Measurements from ENCODE around the gene LRRIQ4.

Gene LRRIQ4

DNA sequence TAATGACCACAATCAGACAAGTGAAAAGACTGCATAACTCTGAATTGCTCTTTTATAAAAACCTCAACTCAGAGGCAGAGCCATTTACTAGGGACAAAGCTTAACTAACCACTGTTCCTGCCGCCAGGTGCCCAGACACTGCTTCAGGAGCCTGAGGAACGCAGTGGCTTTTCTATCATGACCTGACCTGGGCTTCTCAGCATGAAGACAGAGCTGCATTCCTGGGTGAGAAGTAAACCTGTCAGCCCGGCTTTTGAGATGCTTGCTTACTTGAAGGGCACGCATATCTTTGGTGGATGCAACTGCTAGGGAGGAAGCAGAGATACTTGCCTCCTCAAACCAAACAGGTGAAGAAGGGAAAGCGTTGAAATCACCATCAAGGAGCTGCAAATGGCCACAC is 49.2 kb downstream of the LRRIQ4 start:
- DNase-seq, result no peak

DNA sequence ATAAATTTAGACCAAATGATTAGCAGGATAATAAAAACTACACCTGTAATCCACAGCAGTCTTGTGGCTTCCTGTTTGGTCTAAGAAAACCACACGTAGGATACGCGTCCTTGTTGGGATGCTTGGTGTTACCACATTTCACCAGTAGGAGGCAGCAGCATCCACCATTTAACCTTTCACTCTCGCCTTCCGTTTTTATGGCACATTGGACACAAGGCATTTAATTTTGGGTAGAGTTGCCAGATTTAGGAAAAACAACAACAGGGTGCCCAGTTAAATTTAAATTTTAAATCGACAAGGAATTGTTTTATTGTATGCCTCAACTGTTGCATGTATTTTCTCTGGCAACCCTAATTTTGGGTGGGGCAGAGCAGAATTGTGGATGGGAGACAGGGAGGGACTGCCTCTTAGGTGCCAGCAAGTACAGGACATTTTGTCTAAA is 50.8 kb downstream of the LRRIQ4 start:
- peak; percentile 76 for DNase-seq

DNA sequence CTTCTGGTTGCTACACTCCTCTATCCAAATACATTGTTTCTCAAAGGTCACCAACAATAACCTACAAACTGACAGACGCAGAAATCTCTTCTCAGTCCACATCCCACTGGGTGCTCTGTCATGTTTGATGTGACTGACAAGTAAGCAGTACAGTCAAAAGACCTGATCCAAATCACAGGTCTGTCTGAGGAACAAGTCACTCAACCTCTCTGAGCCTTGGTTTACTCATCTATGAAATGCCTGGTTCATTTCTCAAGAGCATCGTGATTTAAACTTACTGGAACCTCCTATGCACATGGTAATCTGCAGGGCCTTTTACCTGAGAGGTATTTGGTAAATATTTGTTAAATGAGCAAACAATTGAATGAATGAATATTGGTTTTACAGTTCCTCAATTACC is 51.6 kb downstream of the LRRIQ4 start:
- DNase-seq, result no peak

DNA sequence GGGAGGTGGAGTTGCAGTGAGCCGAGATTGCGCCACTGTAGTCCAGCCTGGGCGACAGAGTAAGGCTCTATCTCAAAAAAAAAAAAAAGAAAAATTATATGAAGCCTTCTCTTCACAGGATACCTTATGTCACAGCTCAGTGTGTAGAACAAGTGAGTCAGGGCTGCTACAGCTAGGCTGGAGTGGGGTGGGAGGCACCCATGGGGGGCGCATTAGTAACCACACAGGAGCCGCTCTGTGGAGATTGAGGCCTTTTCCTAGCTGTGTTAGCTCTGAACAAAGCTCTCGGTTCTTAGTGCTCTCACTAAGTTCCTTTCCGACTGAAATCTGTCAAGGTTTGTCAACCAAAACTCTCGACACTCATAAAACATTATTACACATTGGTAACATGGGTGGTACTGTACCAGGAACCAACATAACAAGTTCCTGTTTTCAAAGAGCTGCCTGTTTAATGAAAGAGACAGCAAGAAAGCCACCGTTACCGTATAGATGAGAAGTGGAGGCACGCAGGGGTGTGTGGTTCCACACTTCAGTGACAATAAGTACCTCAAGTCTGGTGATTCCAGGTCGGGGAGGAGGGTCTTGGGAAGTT is 52.6 kb downstream of the LRRIQ4 start:
- DNase-seq, result no peak

DNA sequence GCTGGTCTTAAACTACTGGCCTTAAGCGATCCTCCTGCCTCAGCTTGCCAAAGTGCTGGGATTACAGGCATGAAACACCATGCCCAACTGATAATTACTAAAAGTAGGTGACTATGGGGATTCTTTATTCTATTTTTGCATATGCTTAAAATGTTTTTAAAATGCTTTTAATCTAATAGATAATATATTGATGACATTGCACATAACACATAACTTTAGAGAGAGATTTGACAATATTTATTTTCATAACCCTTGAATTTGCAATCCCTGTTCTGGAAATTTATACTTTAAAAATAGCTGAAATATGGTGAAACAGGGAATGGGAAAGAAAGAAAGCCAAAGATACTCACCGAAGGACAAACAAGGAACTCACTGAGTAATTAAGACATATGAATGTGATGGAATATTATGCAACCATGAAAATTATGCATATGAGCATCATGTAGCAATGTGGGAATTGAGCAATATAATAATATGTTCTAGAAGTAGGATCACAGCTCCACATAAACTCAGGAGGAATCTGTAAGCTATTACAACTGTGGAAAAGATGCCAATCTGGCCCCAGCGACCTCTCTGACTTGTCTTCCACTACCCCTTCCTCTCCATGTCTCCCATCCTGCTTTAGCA is 55.0 kb downstream of the LRRIQ4 start:
- DNase-seq, result no peak

DNA sequence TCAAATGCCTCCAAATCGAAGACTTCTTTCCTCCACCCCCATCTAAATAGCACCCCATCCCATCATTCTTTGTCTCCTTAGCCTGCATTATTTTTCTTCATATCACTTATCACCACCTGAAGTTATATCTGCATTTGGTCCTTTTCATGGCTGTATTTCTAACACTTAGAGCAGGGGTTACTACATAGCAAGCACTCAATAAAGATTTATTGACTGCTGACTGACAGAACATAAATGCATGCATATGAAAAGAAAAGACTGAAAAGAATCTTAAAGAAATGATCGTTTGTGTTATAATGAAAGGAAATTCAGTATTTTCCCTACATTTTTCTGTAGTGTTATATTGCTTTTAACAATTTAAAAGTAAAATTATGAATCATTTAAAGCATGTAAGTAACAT is 55.7 kb downstream of the LRRIQ4 start:
- no peak for DNase-seq

DNA sequence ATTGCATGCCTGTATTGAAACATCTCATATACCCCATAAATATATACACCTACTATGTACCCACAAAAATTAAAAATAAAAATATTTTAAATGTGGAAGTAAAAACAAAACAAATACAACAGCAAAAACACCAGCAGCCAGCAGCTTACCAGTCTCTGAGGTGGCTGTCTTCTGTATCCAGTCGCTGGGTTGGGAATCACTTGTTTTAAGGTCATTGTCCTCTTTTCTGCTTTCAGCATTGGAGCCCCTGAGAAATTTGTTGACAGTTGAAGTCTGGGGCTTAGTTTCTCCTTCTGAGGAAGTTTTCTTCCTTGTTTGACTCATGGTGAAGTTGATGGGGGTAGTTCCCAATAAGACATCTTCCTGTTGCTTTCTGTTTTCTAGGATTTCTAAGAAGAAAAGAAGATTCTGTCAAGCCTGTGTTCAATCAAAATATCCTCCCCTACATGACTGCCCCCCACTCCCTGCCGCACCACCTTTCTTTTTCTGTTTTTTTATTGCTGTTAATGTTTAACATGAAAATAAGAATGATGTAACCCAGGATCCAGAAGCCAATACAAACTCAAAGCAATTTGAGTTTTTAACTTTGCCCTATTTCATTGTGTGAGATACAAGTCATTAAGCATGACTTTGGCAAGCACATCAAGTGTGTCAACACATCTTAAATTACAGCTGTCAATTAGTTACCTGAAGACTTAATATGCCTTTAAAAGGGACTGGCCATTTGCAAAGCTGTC is 57.0 kb downstream of the LRRIQ4 start, which contains the start of gene LRRC31:
Gene LRRC31, minus strand, starts transcription at position 452 of the 737 bp plus-strand sequence. Its CDS starts 128 bp downstream, at position 324.
- no peak for DNase-seq

DNA sequence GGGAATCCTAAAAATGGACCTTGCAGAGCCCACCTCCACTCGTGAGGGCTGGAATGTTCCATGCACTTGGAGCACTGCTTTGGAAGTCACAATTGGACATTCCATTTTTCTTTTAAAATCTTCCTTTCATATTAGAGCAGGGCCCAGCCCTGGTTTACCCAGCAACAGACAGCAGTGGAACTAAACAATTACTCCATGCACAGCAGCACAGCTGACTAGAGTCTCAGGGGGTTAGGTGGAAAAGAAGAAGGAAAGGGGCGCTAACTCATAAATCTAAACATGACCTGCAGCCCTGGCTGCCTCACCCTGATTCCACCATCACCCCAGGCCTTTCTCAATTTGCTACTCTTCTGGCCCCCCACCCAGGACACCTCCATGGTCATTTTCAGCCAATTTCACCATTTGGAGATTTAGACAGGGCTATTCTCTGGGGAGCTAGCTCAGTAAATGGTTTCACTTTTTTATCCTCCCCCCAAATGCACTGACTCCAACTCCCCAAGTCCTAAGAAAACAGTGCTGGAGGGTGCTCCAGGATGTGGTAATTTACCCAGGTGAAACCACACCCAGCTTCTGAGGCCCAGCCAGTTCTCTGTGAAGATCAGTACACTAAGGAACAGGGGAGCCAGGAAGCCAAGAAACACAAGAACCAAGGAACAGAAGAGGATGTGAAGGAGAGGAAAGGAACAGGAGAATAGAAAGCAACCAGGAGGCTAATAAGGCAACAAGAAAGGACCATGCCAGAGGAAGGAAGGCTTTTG is 58.6 kb downstream of the LRRIQ4 start:
- DNase-seq, result no peak

DNA sequence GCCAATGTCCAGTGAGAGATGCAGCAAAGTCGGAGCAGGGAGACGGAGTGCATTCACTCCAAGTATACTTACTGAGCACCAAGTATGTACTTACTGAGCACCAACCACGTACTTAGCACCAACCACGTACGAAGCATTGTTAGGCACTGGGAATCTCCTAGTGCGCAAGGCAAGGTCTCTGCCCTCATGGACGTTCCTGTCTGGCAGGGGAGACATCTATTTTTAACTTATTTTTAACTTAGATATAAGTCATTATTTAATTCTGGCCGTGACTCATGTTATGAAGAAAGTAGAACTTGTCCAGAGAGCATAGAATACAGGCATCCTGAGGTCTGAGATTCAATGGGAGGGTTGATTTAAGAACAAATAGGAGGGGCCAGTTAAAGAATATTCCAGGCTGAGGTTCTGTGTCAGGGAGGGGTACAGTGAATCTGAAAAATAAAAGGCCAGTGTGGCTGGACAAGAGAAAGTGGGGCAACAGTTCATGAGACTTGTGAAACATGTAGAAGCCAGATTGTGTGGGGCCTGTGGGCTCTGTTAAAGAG is 66.4 kb downstream of the LRRIQ4 start:
- DNase-seq, result no peak

DNA sequence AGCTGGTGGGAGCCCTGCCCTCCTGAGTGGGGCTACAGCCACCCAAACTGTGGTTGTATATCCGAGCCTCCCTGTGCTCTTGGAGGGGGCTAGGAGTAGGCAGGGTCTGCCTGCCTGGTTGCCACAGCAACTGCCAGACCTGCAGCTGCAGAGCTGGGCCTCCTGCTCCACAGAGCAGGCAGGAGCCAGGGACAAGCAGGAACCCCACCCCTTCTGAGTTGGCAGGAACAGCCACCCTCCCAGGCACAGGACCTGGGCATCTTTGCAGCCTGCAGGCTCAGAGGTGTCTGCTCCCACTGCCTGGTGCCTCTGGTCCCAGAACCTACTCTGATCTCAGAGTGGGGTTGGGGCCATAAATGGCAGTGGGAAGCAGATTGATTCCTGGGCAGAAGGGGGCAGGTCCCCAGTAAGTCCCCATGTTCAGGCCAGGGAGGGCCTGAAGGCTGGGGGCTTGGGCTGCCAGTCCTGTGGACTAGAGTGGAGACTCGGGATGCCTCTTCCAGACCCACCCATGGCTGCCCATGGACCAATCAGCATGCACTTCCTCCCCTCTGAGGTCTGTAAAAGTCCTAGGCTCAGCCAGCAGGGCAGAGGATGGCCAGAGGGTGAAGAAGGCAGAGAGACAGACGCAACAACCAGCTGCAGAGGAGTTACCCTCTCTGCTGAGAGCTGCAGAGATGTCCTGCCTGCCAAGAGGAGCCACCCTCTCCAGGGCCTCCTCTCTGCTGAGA is 67.3 kb downstream of the LRRIQ4 start:
- DNase-seq, result no peak

DNA sequence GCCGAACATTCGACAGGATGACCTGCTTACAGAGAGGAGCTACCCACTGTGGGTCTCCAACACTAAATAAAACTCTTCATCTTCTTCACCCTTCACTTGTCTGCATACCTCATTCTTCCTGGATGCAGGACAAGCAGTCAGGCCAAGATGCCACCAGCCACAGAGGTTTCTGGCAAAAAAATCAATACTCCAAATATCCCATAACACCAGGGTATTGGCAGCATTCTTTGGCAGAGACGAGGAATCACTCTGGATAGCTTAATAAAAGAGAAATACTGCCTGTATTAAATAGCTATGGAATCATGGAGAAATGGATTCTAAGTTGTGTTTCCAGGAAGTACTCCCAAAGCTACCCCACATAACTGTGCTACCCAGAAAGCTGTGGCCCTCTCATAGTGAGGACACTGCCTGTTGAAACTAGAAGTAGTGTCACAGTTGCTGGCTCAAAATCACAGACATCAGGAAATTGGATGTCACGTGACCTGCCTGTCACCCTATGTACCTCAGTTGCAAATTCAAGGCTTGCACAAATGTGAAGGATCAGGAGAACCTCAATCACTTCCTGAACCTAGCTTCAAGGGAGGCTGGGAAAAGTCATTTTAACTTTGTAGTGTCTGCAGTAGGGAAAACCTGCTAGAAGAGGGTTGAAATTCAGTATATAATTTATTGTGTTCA is 68.0 kb downstream of the LRRIQ4 start:
- no peak for DNase-seq

DNA sequence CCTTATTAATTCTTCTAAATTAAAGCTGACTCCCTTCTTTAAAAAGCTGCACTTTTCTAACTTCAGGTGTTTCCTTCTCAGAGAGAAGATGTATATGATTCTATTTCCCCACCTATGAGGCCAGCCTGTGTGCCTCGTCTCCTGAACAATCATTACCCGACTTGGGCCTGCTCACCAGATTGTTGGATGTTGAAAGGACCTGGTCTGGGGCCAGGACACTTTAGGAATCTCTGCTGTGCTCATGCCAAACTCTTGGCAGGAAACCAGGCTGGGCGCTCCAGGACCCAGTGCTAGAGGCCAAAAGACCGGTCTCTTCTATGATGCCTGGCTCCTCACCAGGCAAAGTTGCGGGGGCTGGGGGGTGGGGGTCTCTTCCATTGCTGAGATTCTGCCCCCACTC is 74.0 kb downstream of the LRRIQ4 start:
- DNase-seq, result no peak
